Measurements from ENCODE around the gene MAS1.

The MAS1 gene

DNA sequence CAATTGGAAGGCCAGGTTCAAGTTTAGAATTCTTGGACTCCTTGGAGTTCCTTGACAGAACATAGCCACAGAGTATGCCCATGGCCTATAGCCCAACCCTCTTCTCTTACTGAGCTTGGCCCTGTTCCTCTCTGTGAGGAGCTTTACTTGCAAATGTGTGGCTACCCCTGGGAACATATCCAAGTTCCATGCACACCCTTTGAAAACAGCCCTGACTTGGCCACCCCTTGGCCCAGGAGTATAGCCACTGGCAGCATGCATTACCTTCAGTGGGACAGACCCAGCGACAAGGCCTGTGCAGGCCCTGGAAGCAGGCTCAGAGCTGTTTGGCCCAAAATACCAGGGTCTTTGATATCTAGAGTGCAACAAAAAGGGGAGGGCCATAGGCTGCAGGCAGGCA is 19.5 kb upstream of the MAS1 start:
- DNase-seq, result no peak
- TF ChIP-seq POLR2A (IDR thresholded peaks at IDR 0.05; ENCODE audit: low read length), result no peak
- TF ChIP-seq GATA1 (IDR thresholded peaks at IDR 0.05; ENCODE audit: low read depth, low read length), result no peak

- no peak for DNase-seq
- TF ChIP-seq POLR2A (IDR thresholded peaks at IDR 0.05; ENCODE audit: low read length) (no peak), GATA1 (IDR thresholded peaks at IDR 0.05; ENCODE audit: low read depth, low read length) (no peak)
Observed at GRCh38 chr6:159871906-159872305, 18.9 kb upstream of the MAS1 start.

- no peak for DNase-seq
- TF ChIP-seq GATA1 (IDR thresholded peaks at IDR 0.05; ENCODE audit: low read depth, low read length) (no peak), POLR2A (IDR thresholded peaks at IDR 0.05; ENCODE audit: low read length) (no peak)
Observed at GRCh38 chr6:159874435-159874834, 16.4 kb upstream of the MAS1 start.

- DNase-seq, result no peak
- no peak for TF ChIP-seq POLR2A (IDR thresholded peaks at IDR 0.05; ENCODE audit: low read length)
- TF ChIP-seq GATA1 (IDR thresholded peaks at IDR 0.05; ENCODE audit: low read depth, low read length), result no peak
Observed at GRCh38 chr6:159875194-159875593, 15.6 kb upstream of the MAS1 start.

DNA sequence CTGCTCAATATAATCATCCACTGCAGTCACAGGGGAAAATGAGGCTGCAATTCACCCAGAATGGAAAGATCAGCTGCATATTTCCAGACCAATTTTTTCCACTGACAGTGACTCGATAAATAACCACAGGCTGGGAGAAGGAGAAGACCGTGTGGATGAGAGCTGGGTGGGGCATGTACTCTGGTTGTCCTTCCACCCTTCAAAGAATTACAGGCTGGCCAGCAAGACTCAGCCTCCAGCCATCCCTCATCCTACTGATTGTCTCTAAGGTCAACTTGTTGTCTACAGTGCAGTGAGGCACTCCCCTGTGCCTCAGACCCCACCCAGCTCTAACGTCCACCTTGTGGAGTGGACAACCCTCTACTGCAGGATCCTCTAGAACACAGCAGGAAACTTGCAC is 14.5 kb upstream of the MAS1 start:
- TF ChIP-seq GATA1 (IDR thresholded peaks at IDR 0.05; ENCODE audit: low read depth, low read length), result no peak
- no peak for TF ChIP-seq POLR2A (IDR thresholded peaks at IDR 0.05; ENCODE audit: low read length)
- no peak for DNase-seq

DNA sequence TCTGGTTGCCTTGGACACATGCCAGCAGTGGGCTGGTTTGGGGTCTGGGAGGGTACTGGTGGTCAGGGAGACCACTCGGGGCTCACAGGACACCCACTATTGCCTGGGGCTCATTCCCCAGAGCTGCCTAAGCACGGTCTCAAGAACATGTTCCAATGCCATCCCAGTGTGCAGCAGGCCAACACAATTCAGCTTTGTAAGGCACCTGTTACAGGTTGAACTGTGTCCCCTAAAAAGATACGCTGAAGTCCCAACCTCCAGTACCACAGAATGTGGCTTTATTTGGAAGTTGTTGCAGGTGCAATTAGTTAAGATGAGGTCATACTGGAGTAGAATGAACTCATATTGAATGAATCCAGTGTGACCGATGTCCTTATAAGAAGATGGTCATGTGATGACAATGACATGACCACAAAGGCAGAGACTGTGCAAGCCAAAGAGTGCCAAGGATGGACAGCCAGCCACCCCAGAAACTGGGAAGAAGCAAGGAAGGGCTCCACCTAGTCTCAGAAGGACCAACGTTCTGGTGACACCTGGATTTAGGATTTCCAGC is 13.5 kb upstream of the MAS1 start:
- no peak for TF ChIP-seq GATA1 (IDR thresholded peaks at IDR 0.05; ENCODE audit: low read depth, low read length)
- no peak for TF ChIP-seq POLR2A (IDR thresholded peaks at IDR 0.05; ENCODE audit: low read length)
- DNase-seq, result no peak

GRCh38 chr6:159878341-159878740 is 12.4 kb upstream of the MAS1 start:
- DNase-seq, result no peak
- TF ChIP-seq GATA1 (IDR thresholded peaks at IDR 0.05; ENCODE audit: low read depth, low read length) (no peak), POLR2A (IDR thresholded peaks at IDR 0.05; ENCODE audit: low read length) (no peak)

- no peak for TF ChIP-seq GATA1 (IDR thresholded peaks at IDR 0.05; ENCODE audit: low read depth, low read length)
- TF ChIP-seq POLR2A (IDR thresholded peaks at IDR 0.05; ENCODE audit: low read length), result no peak
Observed at GRCh38 chr6:159879856-159880255, 10.9 kb upstream of the MAS1 start.

DNA sequence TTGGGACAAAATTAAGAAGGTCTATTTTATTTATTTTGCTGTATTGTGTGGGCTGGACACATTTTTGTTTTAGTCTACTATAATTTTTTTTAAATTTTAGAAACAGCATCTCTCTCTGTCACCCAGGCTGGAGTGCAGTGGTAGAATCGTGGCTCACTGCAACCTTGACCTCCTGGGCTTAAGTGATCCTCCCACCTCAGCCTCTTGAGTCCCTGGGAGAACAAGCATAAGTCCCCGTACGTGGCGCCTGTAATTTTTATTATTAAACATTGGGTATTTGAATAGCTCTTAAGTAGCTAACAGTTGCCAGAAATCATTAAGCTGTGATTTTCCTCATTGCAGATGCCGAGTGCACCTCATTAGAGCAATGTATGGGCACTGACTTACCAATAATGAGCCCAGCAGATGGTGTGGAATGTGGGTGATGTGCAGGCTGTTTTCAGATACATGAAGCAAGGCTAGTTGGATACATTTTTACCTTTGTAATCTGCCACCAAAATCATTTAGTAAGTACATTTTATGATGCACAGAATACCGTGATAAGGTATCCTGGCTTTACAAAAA is 10.3 kb upstream of the MAS1 start:
- TF ChIP-seq POLR2A (IDR thresholded peaks at IDR 0.05; ENCODE audit: low read length) (no peak), GATA1 (IDR thresholded peaks at IDR 0.05; ENCODE audit: low read depth, low read length) (no peak)

More at GRCh38 chr6:159879856-159880255, 10.9 kb upstream of the MAS1 start:
- DNase-seq, result no peak

GRCh38 chr6:159884720-159885119 is 6.1 kb upstream of the MAS1 start:
- TF ChIP-seq POLR2A (IDR thresholded peaks at IDR 0.05; ENCODE audit: low read length) (no peak), GATA1 (IDR thresholded peaks at IDR 0.05; ENCODE audit: low read depth, low read length) (no peak)
- no peak for DNase-seq

More for the DNA sequence above, 10.3 kb upstream of the MAS1 start:
- DNase-seq, result no peak

DNA sequence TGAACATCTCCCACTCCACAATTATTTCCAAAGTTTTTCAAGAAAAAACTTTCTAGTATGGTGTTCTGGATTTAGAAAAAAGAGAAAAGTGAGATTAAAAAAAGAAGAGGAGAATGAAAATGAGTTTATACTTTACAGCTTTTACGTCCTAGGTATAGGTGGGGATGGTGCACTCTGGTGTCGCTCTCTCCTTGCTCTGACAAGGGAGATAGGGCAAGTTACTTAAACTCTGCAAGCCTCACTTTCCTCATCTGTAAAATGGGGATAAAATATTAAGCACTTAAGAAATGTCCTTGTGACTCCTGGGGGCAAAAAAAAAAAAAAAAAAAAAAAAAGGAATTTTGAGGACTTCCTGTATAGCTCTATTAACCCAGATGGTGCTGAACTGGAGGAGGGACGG is 4.5 kb upstream of the MAS1 start:
- no peak for DNase-seq
- TF ChIP-seq GATA1 (IDR thresholded peaks at IDR 0.05; ENCODE audit: low read depth, low read length) (no peak), POLR2A (IDR thresholded peaks at IDR 0.05; ENCODE audit: low read length) (no peak)

DNA sequence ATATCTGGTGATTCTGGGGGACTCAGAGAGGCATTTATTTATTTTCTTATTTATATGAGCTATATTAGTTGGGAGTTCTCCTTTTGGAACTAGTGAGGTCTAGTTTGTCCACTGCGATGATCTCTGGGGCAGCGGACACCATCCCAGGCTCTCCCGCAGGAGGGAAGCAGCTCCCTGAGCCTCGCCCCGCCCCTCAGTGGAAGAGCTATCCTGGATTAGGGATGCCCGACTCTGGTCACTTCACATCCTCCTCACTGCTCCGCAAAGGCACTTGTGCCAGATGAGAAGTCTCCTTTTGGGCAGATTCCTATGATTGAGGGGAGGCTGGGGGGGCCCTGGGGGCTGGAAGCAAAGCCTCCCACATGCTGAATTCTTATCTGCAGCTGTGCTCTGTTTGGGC is 3.6 kb upstream of the MAS1 start:
- DNase-seq, result no peak
- TF ChIP-seq GATA1 (IDR thresholded peaks at IDR 0.05; ENCODE audit: low read depth, low read length) (no peak), POLR2A (IDR thresholded peaks at IDR 0.05; ENCODE audit: low read length) (no peak)

DNA sequence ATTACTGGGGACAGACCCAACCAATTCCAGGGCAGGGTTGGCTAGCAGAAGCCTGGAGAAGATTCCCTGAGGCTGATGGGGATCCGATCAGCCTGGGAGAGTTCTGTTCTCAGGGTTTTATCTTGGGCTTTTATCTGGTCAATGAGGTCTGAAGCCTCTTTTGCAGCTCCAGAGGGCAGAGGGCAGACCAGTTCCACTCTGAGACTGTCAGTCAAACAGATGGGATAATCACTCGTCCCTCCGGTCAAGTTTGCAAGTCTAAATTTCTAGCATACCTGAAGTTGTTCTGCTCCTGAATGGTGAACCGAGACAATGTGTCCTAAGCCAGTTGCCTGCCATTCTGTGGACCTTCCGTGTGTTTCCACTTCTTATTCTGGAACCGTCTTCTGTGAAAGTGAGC is 3.0 kb upstream of the MAS1 start:
- TF ChIP-seq POLR2A (IDR thresholded peaks at IDR 0.05; ENCODE audit: low read length) (no peak), GATA1 (IDR thresholded peaks at IDR 0.05; ENCODE audit: low read depth, low read length) (no peak)
- no peak for DNase-seq

DNA sequence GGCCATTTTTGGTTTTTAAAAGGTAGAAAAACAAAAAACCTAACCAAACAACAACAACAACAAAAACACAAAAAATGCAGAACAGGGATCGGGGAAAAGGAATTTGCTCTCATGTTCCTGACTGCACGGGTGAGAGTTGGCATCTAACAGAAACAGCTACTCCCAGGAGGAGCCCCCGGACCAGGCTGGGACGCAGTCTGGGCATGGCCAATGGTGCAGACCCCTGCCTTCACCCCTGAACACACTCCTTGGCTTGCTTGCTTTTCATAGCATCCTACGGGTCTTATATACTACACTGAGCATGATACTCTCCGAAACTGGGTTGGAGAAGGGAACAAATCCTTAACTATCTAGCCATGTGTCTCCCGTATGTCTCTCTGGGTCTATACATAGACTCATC is 587 bp upstream of the MAS1 start:
- TF ChIP-seq GATA1 (IDR thresholded peaks at IDR 0.05; ENCODE audit: low read depth, low read length) (no peak), POLR2A (IDR thresholded peaks at IDR 0.05; ENCODE audit: low read length) (no peak)

DNA sequence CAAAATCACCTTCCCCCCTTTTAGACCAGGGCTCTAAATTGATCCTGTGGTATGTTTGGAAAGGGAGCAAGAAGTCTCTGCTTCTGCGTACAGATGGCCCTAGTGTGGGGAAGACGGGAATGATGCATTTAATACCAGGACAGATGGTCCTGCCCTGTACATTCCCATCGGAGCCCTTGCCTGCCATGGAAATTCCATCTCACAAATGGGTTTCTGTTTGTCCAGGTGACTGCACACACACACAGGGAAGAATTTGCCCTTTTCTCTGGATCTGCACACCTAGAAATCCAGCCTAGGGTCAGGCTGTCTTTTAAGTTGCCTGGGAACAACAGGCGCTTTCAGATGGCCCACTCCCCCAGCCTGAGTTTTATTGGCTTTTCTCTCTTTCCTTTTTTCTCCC is 1.3 kb downstream of the MAS1 start:
- TF ChIP-seq POLR2A (IDR thresholded peaks at IDR 0.05; ENCODE audit: low read length) (no peak), GATA1 (IDR thresholded peaks at IDR 0.05; ENCODE audit: low read depth, low read length) (no peak)
- no peak for DNase-seq

More for the DNA sequence above, 587 bp upstream of the MAS1 start:
- no peak for DNase-seq

Data from erythroblast (primary cell).